DMS153 (cell line): ENCODE data around the gene ISX.

Source experiments
- DNase-seq: peaks from one replicate; lab custom pipeline; 2025; lab: John Stamatoyannopoulos, UW

Gene ISX

GRCh38 chr22:35113341-35113740 is 47.4 kb downstream of the ISX start:
- DNase-seq: no peak

GRCh38 chr22:35114131-35114980 is 48.4 kb downstream of the ISX start:
- DNase-seq: no peak

GRCh38 chr22:35115515-35115914 is 49.6 kb downstream of the ISX start:
- no peak for DNase-seq

- DNase-seq: no peak
These were observed 50.3 kb downstream of the ISX start for GRCh38 chr22:35116269-35116668.

GRCh38 chr22:35116817-35117216 is 50.9 kb downstream of the ISX start:
- DNase-seq: no peak

GRCh38 chr22:35119494-35119893 is 53.5 kb downstream of the ISX start:
- DNase-seq: no peak

- DNase-seq: no peak
These were observed 58.8 kb downstream of the ISX start for GRCh38 chr22:35124691-35125219.

GRCh38 chr22:35126993-35127392 is 61.0 kb downstream of the ISX start:
- no peak for DNase-seq

GRCh38 chr22:35128637-35129036 is 62.7 kb downstream of the ISX start:
- no peak for DNase-seq

- DNase-seq: no peak
These were observed 65.6 kb downstream of the ISX start for GRCh38 chr22:35131525-35132000.

GRCh38 chr22:35132568-35132967 is 66.6 kb downstream of the ISX start:
- DNase-seq: no peak

GRCh38 chr22:35133702-35134380 is 67.9 kb downstream of the ISX start:
- DNase-seq: no peak

GRCh38 chr22:35134637-35135036 is 68.7 kb downstream of the ISX start:
- no peak for DNase-seq

GRCh38 chr22:35135165-35135564 is 69.2 kb downstream of the ISX start:
- DNase-seq: no peak
